ENCODE results near the gene SEZ6. TPM values are rescaled to one million over a fixed set of nuclear protein-coding genes. Genes with fewer than 3 reads are reported as not detected.

Gene SEZ6
- total RNA-seq, 1 experiment from 2014 or later, result not detected

- intact Hi-C loops (cut with micrococcal nuclease; ENCODE audit: unreplicated experiment), result no loop called here
- H3K9me3 Mint-ChIP-seq (ENCODE audit: low read depth, unreplicated experiment), result no peaks in the 10 kb centered on the region
- CTCF ChIA-PET, result no interaction called here
- H3K36me3 Mint-ChIP-seq (ENCODE audit: insufficient read depth, unreplicated experiment), result no peaks in the 10 kb centered on the region
- no peaks in the 10 kb centered on the region for H3K4me1 Mint-ChIP-seq (ENCODE audit: low read depth, unreplicated experiment)
- H3K27ac Mint-ChIP-seq (ENCODE audit: unreplicated experiment), result no peak overlapping the region
- H3K27me3 Mint-ChIP-seq (ENCODE audit: unreplicated experiment), result peaks cover 69% of the 10 kb centered on the region
- no peak overlapping the region for H3K4me3 Mint-ChIP-seq (ENCODE audit: low read depth, unreplicated experiment)
- no peak for DNase-seq
- BruUV-seq (replicated peaks), result no TSS peak
- TF ChIP-seq CTCF (IDR thresholded peaks at IDR 0.05; ENCODE audit: unreplicated experiment), result no peak
Observed at GRCh38 chr17:28983286-28984230, 22.3 kb downstream of the SEZ6 start.

- no peak overlapping the region for H3K4me3 Mint-ChIP-seq (ENCODE audit: low read depth, unreplicated experiment)
- CTCF ChIA-PET, result interaction anchor here (1.0 kb wide), 1 partner anchor 14 kb away, joined by 3 read pairs; no protein-coding TSS in a partner anchor
- TF ChIP-seq CTCF (IDR thresholded peaks at IDR 0.05; ENCODE audit: unreplicated experiment), result no peak
- no peaks in the 10 kb centered on the region for H3K4me1 Mint-ChIP-seq (ENCODE audit: low read depth, unreplicated experiment)
- DNase-seq, result no peak
- no peaks in the 10 kb centered on the region for H3K36me3 Mint-ChIP-seq (ENCODE audit: insufficient read depth, unreplicated experiment)
- no peak overlapping the region for H3K27ac Mint-ChIP-seq (ENCODE audit: unreplicated experiment)
- no TSS peak for BruUV-seq (replicated peaks)
- peaks cover 69% of the 10 kb centered on the region for H3K27me3 Mint-ChIP-seq (ENCODE audit: unreplicated experiment)
- H3K9me3 Mint-ChIP-seq (ENCODE audit: low read depth, unreplicated experiment), result no peaks in the 10 kb centered on the region
- intact Hi-C loops (cut with micrococcal nuclease; ENCODE audit: unreplicated experiment), result no loop called here
Observed at GRCh38 chr17:28982131-28982793, 23.6 kb downstream of the SEZ6 start.

GRCh38 chr17:28978356-28978964, 27.4 kb downstream of the SEZ6 start:
- H3K36me3 Mint-ChIP-seq (ENCODE audit: insufficient read depth, unreplicated experiment), result no peaks in the 10 kb centered on the region
- H3K4me3 Mint-ChIP-seq (ENCODE audit: low read depth, unreplicated experiment), result no peak overlapping the region
- H3K9me3 Mint-ChIP-seq (ENCODE audit: low read depth, unreplicated experiment), result no peaks in the 10 kb centered on the region
- H3K4me1 Mint-ChIP-seq (ENCODE audit: low read depth, unreplicated experiment), result no peaks in the 10 kb centered on the region
- CTCF ChIA-PET, result no interaction called here
- BruUV-seq (replicated peaks), result no TSS peak
- intact Hi-C loops (cut with micrococcal nuclease; ENCODE audit: unreplicated experiment), result no loop called here
- H3K27me3 Mint-ChIP-seq (ENCODE audit: unreplicated experiment), result peaks cover 69% of the 10 kb centered on the region
- H3K27ac Mint-ChIP-seq (ENCODE audit: unreplicated experiment), result no peak overlapping the region
- TF ChIP-seq CTCF (IDR thresholded peaks at IDR 0.05; ENCODE audit: unreplicated experiment), result no peak
- no peak for DNase-seq

GRCh38 chr17:28977659-28978355, 28.0 kb downstream of the SEZ6 start:
- Mint-ChIP-seq H3K4me1 (ENCODE audit: low read depth, unreplicated experiment) (no peaks in the 10 kb centered on the region), H3K9me3 (ENCODE audit: low read depth, unreplicated experiment) (no peaks in the 10 kb centered on the region), H3K4me3 (ENCODE audit: low read depth, unreplicated experiment) (no peak overlapping the region), H3K27ac (ENCODE audit: unreplicated experiment) (no peak overlapping the region), H3K27me3 (ENCODE audit: unreplicated experiment) (peaks cover 69% of the 10 kb centered on the region), H3K36me3 (ENCODE audit: insufficient read depth, unreplicated experiment) (no peaks in the 10 kb centered on the region)
- intact Hi-C loops (cut with micrococcal nuclease; ENCODE audit: unreplicated experiment), result no loop called here
- no TSS peak for BruUV-seq (replicated peaks)
- DNase-seq, result no peak
- CTCF ChIA-PET, result no interaction called here
- no peak for TF ChIP-seq CTCF (IDR thresholded peaks at IDR 0.05; ENCODE audit: unreplicated experiment)
